K562 (cell line): Measurements from ENCODE around the gene FOXJ3. TPM values are rescaled to one million over a fixed set of nuclear protein-coding genes. Genes with fewer than 3 reads are reported as not detected.

Source experiments
- ATAC-seq: fragments of 200-7000 bp; cut with Tn5 transposase; 3 replicates; pipeline ENCODE4 v1.9.1; 2020; ENCODE audit warnings: moderate library complexity
- BruUV-seq: library from RNA; stranded (reverse); fragments of 400-500 nt; replicated peaks from 2 replicates; lab custom pipeline; 2021; lab: Mats Ljungman, UMichigan
- CTCF ChIA-PET: fragments of 300-600 bp; formaldehyde crosslinking; extraction: SDS; loops from one replicate; lab custom pipeline; 2021; ENCODE audit warnings: low intra/inter-chr PET ratio; lab: Yijun Ruan, JAX
- POLR2A ChIA-PET: fragments of 300-600, 350-650 bp; sonication (Branson Sonifier 250); formaldehyde crosslinking; extraction: SDS; loops from one replicate; lab custom pipeline; 2021; ENCODE audit warnings: antibody characterized with exemption, inconsistent platforms; lab: Yijun Ruan, JAX
- DNase-seq, 4 experiments: peaks; one replicate each; pipeline versions ENCODE4 v3.0.0 to v3.0.0-alpha.2; 2011 to 2018; ENCODE audit warnings: low spot score in 3 of 4, mixed read lengths in 3 of 4; ENCODE audit errors: extremely low read depth in 1 of 4
- FAIRE-seq: peaks from 2 replicates; lab custom pipeline; 2011; peaks lifted over from hg19 to GRCh38; lab: Jason Lieb, UNC
- H2AFZ ChIP-seq: 2 replicates; pipeline ENCODE4 v1.6.0; 2011; ENCODE audit warnings: low read depth, low read length, control low read depth, inconsistent platforms
- H3K27ac ChIP-seq: fragments of 200-600 bp; 3 replicates; pipeline ENCODE4 v1.8.0; 2011; ENCODE audit warnings: low read depth, mild to moderate bottlenecking, control low read depth, inconsistent platforms, low read length, moderate library complexity, mixed read lengths; ENCODE audit errors: extremely low read depth
- H3K27me3 ChIP-seq, 2 experiments: fragments of 300-600 bp in 1 of 2; 2 replicates in 1 of 2; 3 replicates in 1 of 2; pipeline versions ENCODE4 v1.6.0 to v1.8.0; 2011; ENCODE audit warnings: inconsistent platforms in 2 of 2, low read length in 2 of 2, mild to moderate bottlenecking in 1 of 2, mixed read lengths in 1 of 2, moderate library complexity in 1 of 2; ENCODE audit not compliant: control insufficient read depth in 2 of 2, insufficient read depth in 2 of 2
- H3K36me3 ChIP-seq: fragments of 300-600 bp; 3 replicates; pipeline ENCODE4 v1.8.0; 2011; ENCODE audit warnings: mild to moderate bottlenecking, low read length, inconsistent platforms; ENCODE audit not compliant: control insufficient read depth, insufficient read depth
- H3K4me1 ChIP-seq, 2 experiments: fragments of 200-600 bp in 1 of 2; replicated peaks in 1 of 2; 2 replicates in 1 of 2; 3 replicates in 1 of 2; pipeline versions ENCODE4 v1.5.1 to v1.8.0; 2011; ENCODE audit warnings: inconsistent platforms in 2 of 2, low read length in 2 of 2, mild to moderate bottlenecking in 1 of 2, mixed read lengths in 1 of 2, moderate library complexity in 1 of 2; ENCODE audit not compliant: control insufficient read depth in 2 of 2, insufficient read depth in 2 of 2
- H3K4me2 ChIP-seq: 2 replicates; pipeline ENCODE4 v1.6.1; 2011; ENCODE audit warnings: low read length, control low read depth, inconsistent platforms, mixed read lengths; ENCODE audit not compliant: insufficient read depth
- H3K4me3 ChIP-seq: fragments of 200-600 bp; sonication (generic), shearing (Covaris generic); 2 replicates; pipeline ENCODE4 v1.5.1; 2016; ENCODE audit warnings: control low read depth, inconsistent platforms
- H3K79me2 ChIP-seq: fragments of 200-600 bp; 3 replicates; pipeline ENCODE4 v1.8.0; 2011; ENCODE audit warnings: low read length, inconsistent platforms; ENCODE audit not compliant: control insufficient read depth, insufficient read depth
- H3K9ac ChIP-seq, 2 experiments: 2 replicates each; pipeline versions ENCODE4 v1.6.0 to v1.6.1; 2011; ENCODE audit warnings: low read depth in 2 of 2, low read length in 2 of 2, control low read depth in 1 of 2, inconsistent platforms in 1 of 2, mild to moderate bottlenecking in 1 of 2, mixed read lengths in 1 of 2; ENCODE audit not compliant: insufficient read depth in 1 of 2
- H3K9me1 ChIP-seq: one replicate; pipeline ENCODE4 v1.6.0; 2011; ENCODE audit warnings: inconsistent platforms, mild to moderate bottlenecking, low read length, moderate library complexity; ENCODE audit not compliant: control insufficient read depth, insufficient read depth
- H3K9me3 ChIP-seq: replicated peaks from 2 replicates; pipeline ENCODE4 v1.5.1; 2011; ENCODE audit warnings: low read depth, low read length, inconsistent platforms; ENCODE audit not compliant: control insufficient read depth, insufficient read depth
- H4K20me1 ChIP-seq: replicated peaks from 2 replicates; pipeline ENCODE4 v1.6.1; 2011; ENCODE audit warnings: low read length, inconsistent platforms, mixed read lengths; ENCODE audit not compliant: control insufficient read depth, insufficient read depth
- BCL6 ChIP-seq: fragments of 250-450 bp; sonication (Bioruptor Pico); IDR thresholded peaks from 2 replicates; pipeline ENCODE4 v1.4.0; 2020
- POLR2AphosphoS5 ChIP-seq: IDR thresholded peaks from 2 replicates; pipeline ENCODE4 v1.6.1; 2011; ENCODE audit warnings: mild to moderate bottlenecking, low read depth, low read length, moderate library complexity; ENCODE audit not compliant: control insufficient read depth, insufficient read depth
- PPARD ChIP-seq: fragments of 250-450 bp; sonication (Bioruptor Pico); IDR thresholded peaks from 2 replicates; pipeline ENCODE4 v1.8.0; 2022; ENCODE audit warnings: inconsistent platforms, mild to moderate bottlenecking, moderate library complexity
- ZZZ3 ChIP-seq: fragments of 450-650 bp; IDR thresholded peaks from 2 replicates; pipeline ENCODE4 v1.6.1; 2016; ENCODE audit warnings: antibody characterized with exemption, mild to moderate bottlenecking, moderate library complexity
- WGBS: fragments of 100-300 bp; shearing (Covaris generic); methylation state at CpG from one replicate; pipeline ENCODE4 v1.1.6; 2016; ENCODE audit warnings: low coverage, mixed read lengths; ENCODE audit not compliant: insufficient coverage; ENCODE audit errors: missing lambda C conversion rate; 5-methylcytosine and 5-hydroxymethylcytosine counted together
- in situ Hi-C: fragments of 300-500 bp; cut with MboI; formaldehyde crosslinking; loops from 4 replicates; pipeline ENCODE4 v1.15.0; 2018; ENCODE audit warnings: inconsistent platforms, mixed read lengths
- intact Hi-C: fragments of 100-400 bp; cut with micrococcal nuclease; formaldehyde crosslinking; loops from 2 replicates; pipeline ENCODE4 v1.14.2; 2022
- polyA plus RNA-seq, 8 experiments: library from polyadenylated mRNA; depleted of rRNA in 4 of 8; stranded (reverse) in 5 of 8; unstranded in 3 of 8; fragments of >200 nt; fragmentation: Nextera tagmentation in 2 of 8; fragmentation: Illumina TruSeq in 1 of 8; extraction: Ambion mirVana in 2 of 8; extraction: Trizol in 1 of 8; gene quantifications; 2 replicates each; pipeline versions ENCODE4 v1.2.1 to v1.2.3, GENCODE V29; 2011 to 2014; ENCODE audit warnings: inconsistent platforms in 1 of 8, missing spikeins in 1 of 8
- total RNA-seq, 7 experiments: library from RNA; depleted of rRNA in 6 of 7; stranded (reverse); fragments of >200 nt in 6 of 7; fragmentation: Illumina TruSeq in 2 of 7; extraction: Trizol in 2 of 7; gene quantifications; 2 replicates each; pipeline versions ENCODE4 v1.2.1 to v1.2.3, GENCODE V29; 2011 to 2021; ENCODE audit warnings: low replicate concordance in 1 of 7
- TF ChIP-seq, protein P1 (sequence below): fragments of 250-450 bp; sonication (Bioruptor Pico); IDR thresholded peaks from 2 replicates; pipeline ENCODE4 v1.5.0; 2020; ENCODE audit warnings: mild to moderate bottlenecking, borderline replicate concordance
- TF ChIP-seq, protein P2 (sequence below): fragments of 250-450 bp; sonication (Bioruptor Pico); IDR thresholded peaks from 2 replicates; pipeline ENCODE4 v1.4.0; 2020
- TF ChIP-seq, protein P3 (sequence below): IDR thresholded peaks from 3 replicates; pipeline ENCODE4 v1.6.1; 2011; ENCODE audit warnings: borderline replicate concordance, mild to moderate bottlenecking, moderate library complexity; ENCODE audit not compliant: insufficient read length; ENCODE audit errors: extremely low read depth

The FOXJ3 gene
- total and polyA plus RNA-seq, 9 of the 15 experiments (the other 6 are each of a cell fraction or from before 2014, with no cell fraction given): 8.7 to 35.3 (median 23.4) TPM

DNA sequence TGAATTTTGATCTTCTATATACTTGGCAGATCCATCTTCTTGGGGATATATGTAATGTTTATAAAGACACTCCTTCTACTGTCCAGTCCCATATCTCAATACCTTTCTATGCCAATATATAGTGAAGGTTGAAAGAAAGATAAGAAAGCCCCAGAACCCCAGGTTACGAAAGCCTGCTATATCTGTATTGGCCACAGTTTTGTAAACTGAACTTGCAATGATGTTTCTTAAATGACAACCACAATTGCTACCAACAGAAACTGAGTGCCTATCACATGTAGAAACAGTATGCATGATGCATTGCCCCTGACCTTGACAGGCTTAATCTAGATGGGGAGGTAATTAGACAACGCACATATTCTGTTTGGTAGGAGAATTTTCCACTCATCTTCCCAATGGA, 37.8 kb upstream of the FOXJ3 start:
- no peak overlapping the region for H3K9ac ChIP-seq
- 3% methylated on average over 2 of the region's 2 CpGs for WGBS
- peaks cover 15 to 19% of the 10 kb centered on the region in 2 experiments; a peak in 4 of 5 replicates for H3K27me3 ChIP-seq
- no peak overlapping the region for H3K4me2 ChIP-seq
- H3K9me1 ChIP-seq: no peaks in the 10 kb centered on the region
- H2AFZ ChIP-seq: no peak overlapping the region
- no TSS peak for BruUV-seq
- no peaks in the 10 kb centered on the region for H4K20me1 ChIP-seq
- ChIA-PET CTCF (no interaction called here), POLR2A (no interaction called here)
- no peak for DNase-seq
- H3K36me3 ChIP-seq: no peaks in the 10 kb centered on the region
- H3K27ac ChIP-seq: no peak overlapping the region
- TF ChIP-seq POLR2AphosphoS5 (no peak), BCL6 (CRISPR knock-in tag) (no peak), ZZZ3 (no peak), PPARD (CRISPR knock-in tag) (no peak)
- TF ChIP-seq, protein P1, sequence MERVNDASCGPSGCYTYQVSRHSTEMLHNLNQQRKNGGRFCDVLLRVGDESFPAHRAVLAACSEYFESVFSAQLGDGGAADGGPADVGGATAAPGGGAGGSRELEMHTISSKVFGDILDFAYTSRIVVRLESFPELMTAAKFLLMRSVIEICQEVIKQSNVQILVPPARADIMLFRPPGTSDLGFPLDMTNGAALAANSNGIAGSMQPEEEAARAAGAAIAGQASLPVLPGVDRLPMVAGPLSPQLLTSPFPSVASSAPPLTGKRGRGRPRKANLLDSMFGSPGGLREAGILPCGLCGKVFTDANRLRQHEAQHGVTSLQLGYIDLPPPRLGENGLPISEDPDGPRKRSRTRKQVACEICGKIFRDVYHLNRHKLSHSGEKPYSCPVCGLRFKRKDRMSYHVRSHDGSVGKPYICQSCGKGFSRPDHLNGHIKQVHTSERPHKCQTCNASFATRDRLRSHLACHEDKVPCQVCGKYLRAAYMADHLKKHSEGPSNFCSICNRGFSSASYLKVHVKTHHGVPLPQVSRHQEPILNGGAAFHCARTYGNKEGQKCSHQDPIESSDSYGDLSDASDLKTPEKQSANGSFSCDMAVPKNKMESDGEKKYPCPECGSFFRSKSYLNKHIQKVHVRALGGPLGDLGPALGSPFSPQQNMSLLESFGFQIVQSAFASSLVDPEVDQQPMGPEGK (CRISPR knock-in tag): no peak
- TF ChIP-seq, protein P2, sequence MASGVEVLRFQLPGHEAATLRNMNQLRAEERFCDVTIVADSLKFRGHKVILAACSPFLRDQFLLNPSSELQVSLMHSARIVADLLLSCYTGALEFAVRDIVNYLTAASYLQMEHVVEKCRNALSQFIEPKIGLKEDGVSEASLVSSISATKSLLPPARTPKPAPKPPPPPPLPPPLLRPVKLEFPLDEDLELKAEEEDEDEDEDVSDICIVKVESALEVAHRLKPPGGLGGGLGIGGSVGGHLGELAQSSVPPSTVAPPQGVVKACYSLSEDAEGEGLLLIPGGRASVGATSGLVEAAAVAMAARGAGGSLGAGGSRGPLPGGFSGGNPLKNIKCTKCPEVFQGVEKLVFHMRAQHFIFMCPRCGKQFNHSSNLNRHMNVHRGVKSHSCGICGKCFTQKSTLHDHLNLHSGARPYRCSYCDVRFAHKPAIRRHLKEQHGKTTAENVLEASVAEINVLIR (CRISPR knock-in tag): no peak
- TF ChIP-seq, protein P3, sequence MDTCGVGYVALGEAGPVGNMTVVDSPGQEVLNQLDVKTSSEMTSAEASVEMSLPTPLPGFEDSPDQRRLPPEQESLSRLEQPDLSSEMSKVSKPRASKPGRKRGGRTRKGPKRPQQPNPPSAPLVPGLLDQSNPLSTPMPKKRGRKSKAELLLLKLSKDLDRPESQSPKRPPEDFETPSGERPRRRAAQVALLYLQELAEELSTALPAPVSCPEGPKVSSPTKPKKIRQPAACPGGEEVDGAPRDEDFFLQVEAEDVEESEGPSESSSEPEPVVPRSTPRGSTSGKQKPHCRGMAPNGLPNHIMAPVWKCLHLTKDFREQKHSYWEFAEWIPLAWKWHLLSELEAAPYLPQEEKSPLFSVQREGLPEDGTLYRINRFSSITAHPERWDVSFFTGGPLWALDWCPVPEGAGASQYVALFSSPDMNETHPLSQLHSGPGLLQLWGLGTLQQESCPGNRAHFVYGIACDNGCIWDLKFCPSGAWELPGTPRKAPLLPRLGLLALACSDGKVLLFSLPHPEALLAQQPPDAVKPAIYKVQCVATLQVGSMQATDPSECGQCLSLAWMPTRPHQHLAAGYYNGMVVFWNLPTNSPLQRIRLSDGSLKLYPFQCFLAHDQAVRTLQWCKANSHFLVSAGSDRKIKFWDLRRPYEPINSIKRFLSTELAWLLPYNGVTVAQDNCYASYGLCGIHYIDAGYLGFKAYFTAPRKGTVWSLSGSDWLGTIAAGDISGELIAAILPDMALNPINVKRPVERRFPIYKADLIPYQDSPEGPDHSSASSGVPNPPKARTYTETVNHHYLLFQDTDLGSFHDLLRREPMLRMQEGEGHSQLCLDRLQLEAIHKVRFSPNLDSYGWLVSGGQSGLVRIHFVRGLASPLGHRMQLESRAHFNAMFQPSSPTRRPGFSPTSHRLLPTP: no peak
- ATAC-seq: no peak
- no peaks in the 10 kb centered on the region for H3K9me3 ChIP-seq
- no peak for FAIRE-seq
- H3K79me2 ChIP-seq: no peaks in the 10 kb centered on the region
- no peaks in the 10 kb centered on the region for H3K4me1 ChIP-seq
- intact Hi-C loops (no loop called here), in situ Hi-C loops (no loop called here)
- H3K4me3 ChIP-seq: no peak overlapping the region
